22Rv1 (cell line): ENCODE results near the gene TRIM45.

Source experiments
- CTCF ChIP-seq: fragments of 450-650 bp; IDR thresholded peaks from 2 replicates; pipeline ENCODE4 v1.5.1; 2017; ENCODE audit warnings: mild to moderate bottlenecking
- ZFX ChIP-seq: fragments of 450-650 bp; IDR thresholded peaks from 2 replicates; pipeline ENCODE4 v1.6.1; 2017; ENCODE audit warnings: antibody characterized with exemption, borderline replicate concordance

GRCh38 chr1:117147856-117148588, 26.5 kb upstream of the TRIM45 start:
- TF ChIP-seq ZFX (no peak), CTCF (no peak)
